OCI-LY7 (cell line): ENCODE results near the gene SPON1. TPM values are rescaled to one million over a fixed set of nuclear protein-coding genes. Genes with fewer than 3 reads are reported as not detected.
"Not testable (repeated sequence)": the region's sequence is repeated elsewhere in the genome, so short reads cannot be mapped to it uniquely, and the experiment has no call there.

ENCODE experiments used
- BruUV-seq: library from RNA; stranded (reverse); fragments of 400-500 nt; replicated peaks from 2 replicates; lab custom pipeline; 2021; lab: Mats Ljungman, UMichigan
- CTCF ChIA-PET: fragments of 300-600 bp; sonication (Branson Sonifier 250); formaldehyde crosslinking; loops from one replicate; lab custom pipeline; 2022; ENCODE audit warnings: antibody characterized with exemption; ENCODE audit not compliant: unreplicated experiment; lab: Charles Lee
- POLR2A ChIA-PET: fragments of 300-600 bp; sonication (Branson Sonifier 250); formaldehyde crosslinking; loops from one replicate; lab custom pipeline; 2022; ENCODE audit warnings: antibody characterized with exemption; lab: Charles Lee
- DNase-seq: peaks from one replicate; pipeline ENCODE4 v3.0.0-alpha.2; 2015; ENCODE audit warnings: low spot score
- H2AFZ ChIP-seq: fragments of 200-600 bp; sonication (generic), shearing (Covaris generic); 2 replicates; pipeline ENCODE4 v1.6.1; 2014; ENCODE audit warnings: mild to moderate bottlenecking, antibody characterized with exemption, low read length, moderate library complexity
- H3K27ac ChIP-seq: fragments of 200-600 bp; sonication (generic); 2 replicates; pipeline ENCODE4 v1.5.1; 2014; ENCODE audit warnings: mixed run types, low read depth, mild to moderate bottlenecking, moderate library complexity, low read length, inconsistent platforms; ENCODE audit not compliant: poor library complexity, severe bottlenecking
- H3K36me3 ChIP-seq: fragments of 200-600 bp; sonication (generic); 2 replicates; pipeline ENCODE4 v1.6.1; 2014; ENCODE audit warnings: mild to moderate bottlenecking, antibody characterized with exemption, low read length, moderate library complexity, mixed read lengths; ENCODE audit not compliant: insufficient read depth
- H3K4me1 ChIP-seq: fragments of 200-600 bp; sonication (generic); 2 replicates; pipeline ENCODE4 v1.5.1; 2014; ENCODE audit warnings: mild to moderate bottlenecking, low read length; ENCODE audit not compliant: insufficient read depth, poor library complexity, severe bottlenecking
- H3K4me2 ChIP-seq: fragments of 200-600 bp; sonication (generic); 2 replicates; pipeline ENCODE4 v1.6.1; 2014; ENCODE audit warnings: mild to moderate bottlenecking, low read length
- H3K4me3 ChIP-seq: fragments of 200-600 bp; sonication (generic); 2 replicates; pipeline ENCODE4 v1.5.1; 2014; ENCODE audit warnings: mild to moderate bottlenecking, low read depth, low read length; ENCODE audit not compliant: poor library complexity, severe bottlenecking
- H3K79me2 ChIP-seq: fragments of 200-600 bp; sonication (generic); 2 replicates; pipeline ENCODE4 v1.6.1; 2016; ENCODE audit warnings: low read depth, mild to moderate bottlenecking, low read length, moderate library complexity, mixed read lengths; ENCODE audit not compliant: insufficient read depth
- H3K9me2 ChIP-seq: fragments of 200-600 bp; sonication (generic); 2 replicates; pipeline ENCODE4 v1.6.1; 2016; ENCODE audit warnings: mild to moderate bottlenecking, low read length, mixed read lengths; ENCODE audit not compliant: insufficient read depth
- H3K9me3 ChIP-seq: fragments of 200-600 bp; sonication (generic); 2 replicates; pipeline ENCODE4 v1.6.1; 2014; ENCODE audit warnings: mild to moderate bottlenecking, mixed run types, low read length, mixed read lengths
- H4K20me1 ChIP-seq: fragments of 200-600 bp; sonication (generic); 2 replicates; pipeline ENCODE4 v1.6.1; 2014; ENCODE audit warnings: mild to moderate bottlenecking, antibody characterized with exemption, low read length, moderate library complexity, mixed read lengths; ENCODE audit not compliant: insufficient read depth
- CTCF ChIP-seq: fragments of 200-600 bp; sonication (generic); conservative IDR thresholded peaks from 2 replicates; pipeline ENCODE4 v1.5.1; 2014; ENCODE audit warnings: mild to moderate bottlenecking, antibody characterized with exemption, low read length, moderate library complexity, mixed read lengths
- EZH2phosphoT487 ChIP-seq: fragments of 200-600 bp; sonication (generic); IDR thresholded peaks from 2 replicates; pipeline ENCODE4 v1.6.1; 2018; ENCODE audit warnings: low read depth, borderline replicate concordance, mild to moderate bottlenecking, mixed run types, antibody characterized with exemption, low read length, moderate library complexity, mixed read lengths
- intact Hi-C: fragments of 100-400 bp; cut with micrococcal nuclease; formaldehyde crosslinking; loops from one replicate; pipeline ENCODE4 v1.10.0; 2022; ENCODE audit not compliant: unreplicated experiment
- total RNA-seq, 2 experiments: library from RNA; depleted of rRNA in 1 of 2; stranded (reverse); fragments of >200 nt in 1 of 2; shearing (Covaris generic) in 1 of 2; gene quantifications; 2 replicates each; pipeline ENCODE4 v1.2.3, GENCODE V29; 2014 to 2022

Gene SPON1
- total RNA-seq, 2 experiments from 2014 or later = 0.38 TPM; not detected in 1

DNA sequence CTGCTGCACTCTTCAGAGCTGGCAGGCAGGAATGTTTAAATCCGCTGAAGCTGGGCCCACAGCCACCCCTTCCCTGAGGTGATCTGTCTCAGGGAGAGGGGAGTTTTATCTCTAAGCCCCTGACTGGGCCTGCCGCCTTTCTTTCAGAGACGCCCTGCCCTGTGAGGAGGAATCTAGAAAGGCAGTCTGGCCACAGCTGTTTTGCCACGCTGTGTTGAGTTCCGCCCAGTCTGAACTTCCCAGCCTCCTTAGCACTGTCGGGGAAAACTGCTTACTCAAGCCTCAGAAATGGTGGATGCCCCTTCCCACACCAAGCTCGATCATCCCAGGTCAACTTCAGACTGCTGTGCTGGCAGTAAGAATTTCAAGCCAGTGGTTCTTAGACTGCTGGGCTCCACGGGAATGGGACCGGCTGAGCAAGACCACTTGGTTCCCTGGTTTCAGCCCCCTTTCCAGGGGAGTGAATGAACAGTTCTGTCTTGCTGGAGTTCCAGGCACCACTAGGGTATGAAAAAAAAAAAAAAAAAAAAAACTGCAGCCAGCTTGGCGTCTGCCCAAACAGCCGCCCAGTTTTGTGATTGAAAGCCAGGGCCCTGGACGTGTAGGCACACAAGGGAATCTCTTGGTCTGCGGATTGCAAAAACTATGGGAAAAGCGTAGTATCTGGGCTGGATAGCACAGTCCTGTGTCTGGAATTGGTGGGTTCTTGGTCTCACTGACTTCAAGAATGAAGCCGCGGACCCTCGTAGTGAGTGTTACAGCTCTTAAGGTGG lies 127.4 kb downstream of the SPON1 start:
- H2AFZ ChIP-seq = no peak overlapping the region

GRCh38 chr11:14090631-14091030 lies 128.1 kb downstream of the SPON1 start:
- H3K27ac ChIP-seq, H3K79me2 ChIP-seq, intact Hi-C loops, H3K9me2 ChIP-seq, H3K36me3 ChIP-seq, H3K9me3 ChIP-seq, H4K20me1 ChIP-seq, H3K4me3 ChIP-seq, DNase-seq, BruUV-seq, H3K4me2 ChIP-seq, H3K4me1 ChIP-seq, H2AFZ ChIP-seq, CTCF ChIA-PET: not testable (repeated sequence)
- POLR2A ChIA-PET = interaction anchor here (0.7 kb wide), 1 partner anchor 47 kb away, joined by 3 read pairs; no protein-coding TSS in a partner anchor

More for the DNA sequence above, 127.4 kb downstream of the SPON1 start:
- no TSS peak for BruUV-seq
- Histone ChIP-seq H3K9me2 (no peaks in the 10 kb centered on the region), H3K9me3 (no peaks in the 10 kb centered on the region), H3K4me3 (no peak overlapping the region), H3K79me2 (no peaks in the 10 kb centered on the region), H3K4me1 (peaks cover 8% of the 10 kb centered on the region), H3K36me3 (no peaks in the 10 kb centered on the region), H4K20me1 (no peaks in the 10 kb centered on the region), H3K4me2 (no peak overlapping the region), H3K27ac (no peak overlapping the region)
- no peak for DNase-seq
- ChIA-PET CTCF (interaction anchor here (0.6 kb wide), 1 partner anchor 317 kb away, joined by 3 read pairs; no protein-coding TSS in a partner anchor), POLR2A (interaction anchor here (0.7 kb wide), 1 partner anchor 46 kb away, joined by 3 read pairs; no protein-coding TSS in a partner anchor)
- TF ChIP-seq CTCF = no peak
- no peak for TF ChIP-seq EZH2phosphoT487
- intact Hi-C loops = no loop called here

- Histone ChIP-seq H3K4me2 (no peak overlapping the region), H3K27ac (no peak overlapping the region), H4K20me1 (no peaks in the 10 kb centered on the region), H3K79me2 (no peaks in the 10 kb centered on the region), H3K9me3 (no peaks in the 10 kb centered on the region), H2AFZ (no peak overlapping the region), H3K4me1 (peaks cover 8% of the 10 kb centered on the region), H3K9me2 (no peaks in the 10 kb centered on the region), H3K4me3 (no peak overlapping the region), H3K36me3 (no peaks in the 10 kb centered on the region)
- BruUV-seq = no TSS peak
- TF ChIP-seq EZH2phosphoT487 (no peak), CTCF (no peak)
- ChIA-PET POLR2A (interaction anchor here (0.7 kb wide), 2 partner anchors 13 to 351 kb away, joined by 3 read pairs; no protein-coding TSS in a partner anchor), CTCF (no interaction called here)
- intact Hi-C loops = no loop called here
- no peak for DNase-seq
These were observed 130.5 kb downstream of the SPON1 start for GRCh38 chr11:14093065-14093464.
